GM23338 (cell line): Measurements from ENCODE around the gene DHRSX.
"Not testable (repeated sequence)": the region's sequence is repeated elsewhere in the genome, so short reads cannot be mapped to it uniquely, and the experiment has no call there.

Experiments used
- CREB1 ChIP-seq: fragments of 250-450 bp; sonication (Bioruptor Pico); IDR thresholded peaks from 2 replicates; pipeline ENCODE4 v1.5.0; 2020; ENCODE audit warnings: low read depth, mild to moderate bottlenecking, moderate library complexity
- EZH2 ChIP-seq: fragments of 200-600 bp; sonication (generic); IDR thresholded peaks from one replicate; pipeline ENCODE4 v1.8.0; 2017; ENCODE audit warnings: antibody characterized with exemption, mild to moderate bottlenecking, low read depth; ENCODE audit not compliant: unreplicated experiment
- EZH2phosphoT487 ChIP-seq: fragments of 200-600 bp; sonication (generic); IDR thresholded peaks from one replicate; pipeline ENCODE4 v1.8.1; 2018; ENCODE audit warnings: antibody characterized with exemption; ENCODE audit not compliant: unreplicated experiment
- JUNB ChIP-seq: IDR thresholded peaks from one replicate; pipeline ENCODE4 v1.6.1; 2016; ENCODE audit warnings: antibody characterized with exemption; ENCODE audit not compliant: unreplicated experiment
- NANOG ChIP-seq: IDR thresholded peaks from 2 replicates; pipeline ENCODE4 v1.6.1; 2016; ENCODE audit warnings: antibody characterized with exemption, borderline replicate concordance
- POLR2AphosphoS5 ChIP-seq: IDR thresholded peaks from 2 replicates; pipeline ENCODE4 v1.6.1; 2016; ENCODE audit warnings: antibody characterized with exemption, low read depth
- REST ChIP-seq: IDR thresholded peaks from one replicate; pipeline ENCODE4 v1.6.1; 2018; ENCODE audit warnings: antibody characterized with exemption; ENCODE audit not compliant: unreplicated experiment
- STAT1 ChIP-seq: IDR thresholded peaks from one replicate; pipeline ENCODE4 v1.6.1; 2016; ENCODE audit warnings: antibody characterized with exemption; ENCODE audit not compliant: unreplicated experiment
- ZNF114 ChIP-seq: fragments of 250-450 bp; sonication (Bioruptor Pico); IDR thresholded peaks from 2 replicates; pipeline ENCODE4 v1.5.0; 2020; ENCODE audit warnings: mild to moderate bottlenecking, moderate library complexity
- ZNF331 ChIP-seq: fragments of 250-450 bp; sonication (Bioruptor Pico); IDR thresholded peaks from 2 replicates; pipeline ENCODE4 v1.5.0; 2020; ENCODE audit warnings: low read depth, mild to moderate bottlenecking, moderate library complexity
- TF ChIP-seq, protein P1 (sequence below), 2 experiments: fragments of 200-600 bp in 1 of 2; sonication (generic) in 1 of 2; conservative IDR thresholded peaks; 2 replicates each; pipeline versions ENCODE4 v1.5.1 to v1.6.1; 2016 to 2017; ENCODE audit warnings: antibody characterized with exemption in 2 of 2, low read depth in 2 of 2, mild to moderate bottlenecking in 2 of 2, moderate library complexity in 1 of 2
- TF ChIP-seq, protein P2 (sequence below): IDR thresholded peaks from 2 replicates; pipeline ENCODE4 v1.6.1; 2016; ENCODE audit warnings: antibody characterized with exemption
- TF ChIP-seq, protein P3 (sequence below): fragments of 250-450 bp; sonication (Bioruptor Pico); IDR thresholded peaks from 2 replicates; pipeline ENCODE4 v1.5.0; 2020; ENCODE audit warnings: mild to moderate bottlenecking, moderate library complexity

GRCh38 chrX:2473064-2473463 is 27.7 kb downstream of the DHRSX start:
- TF ChIP-seq STAT1; EZH2; ZNF331 (CRISPR knock-in tag); CREB1; NANOG; POLR2AphosphoS5; REST; EZH2phosphoT487; JUNB; ZNF114 (CRISPR knock-in tag): not testable (repeated sequence)
- TF ChIP-seq, protein P1, sequence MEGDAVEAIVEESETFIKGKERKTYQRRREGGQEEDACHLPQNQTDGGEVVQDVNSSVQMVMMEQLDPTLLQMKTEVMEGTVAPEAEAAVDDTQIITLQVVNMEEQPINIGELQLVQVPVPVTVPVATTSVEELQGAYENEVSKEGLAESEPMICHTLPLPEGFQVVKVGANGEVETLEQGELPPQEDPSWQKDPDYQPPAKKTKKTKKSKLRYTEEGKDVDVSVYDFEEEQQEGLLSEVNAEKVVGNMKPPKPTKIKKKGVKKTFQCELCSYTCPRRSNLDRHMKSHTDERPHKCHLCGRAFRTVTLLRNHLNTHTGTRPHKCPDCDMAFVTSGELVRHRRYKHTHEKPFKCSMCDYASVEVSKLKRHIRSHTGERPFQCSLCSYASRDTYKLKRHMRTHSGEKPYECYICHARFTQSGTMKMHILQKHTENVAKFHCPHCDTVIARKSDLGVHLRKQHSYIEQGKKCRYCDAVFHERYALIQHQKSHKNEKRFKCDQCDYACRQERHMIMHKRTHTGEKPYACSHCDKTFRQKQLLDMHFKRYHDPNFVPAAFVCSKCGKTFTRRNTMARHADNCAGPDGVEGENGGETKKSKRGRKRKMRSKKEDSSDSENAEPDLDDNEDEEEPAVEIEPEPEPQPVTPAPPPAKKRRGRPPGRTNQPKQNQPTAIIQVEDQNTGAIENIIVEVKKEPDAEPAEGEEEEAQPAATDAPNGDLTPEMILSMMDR (conservative IDR thresholded peaks at IDR 0.05; ENCODE audit: low read depth in 2 of 2), result not testable (repeated sequence)
- TF ChIP-seq, protein P2, sequence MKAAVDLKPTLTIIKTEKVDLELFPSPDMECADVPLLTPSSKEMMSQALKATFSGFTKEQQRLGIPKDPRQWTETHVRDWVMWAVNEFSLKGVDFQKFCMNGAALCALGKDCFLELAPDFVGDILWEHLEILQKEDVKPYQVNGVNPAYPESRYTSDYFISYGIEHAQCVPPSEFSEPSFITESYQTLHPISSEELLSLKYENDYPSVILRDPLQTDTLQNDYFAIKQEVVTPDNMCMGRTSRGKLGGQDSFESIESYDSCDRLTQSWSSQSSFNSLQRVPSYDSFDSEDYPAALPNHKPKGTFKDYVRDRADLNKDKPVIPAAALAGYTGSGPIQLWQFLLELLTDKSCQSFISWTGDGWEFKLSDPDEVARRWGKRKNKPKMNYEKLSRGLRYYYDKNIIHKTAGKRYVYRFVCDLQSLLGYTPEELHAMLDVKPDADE, result not testable (repeated sequence)
- TF ChIP-seq, protein P3, sequence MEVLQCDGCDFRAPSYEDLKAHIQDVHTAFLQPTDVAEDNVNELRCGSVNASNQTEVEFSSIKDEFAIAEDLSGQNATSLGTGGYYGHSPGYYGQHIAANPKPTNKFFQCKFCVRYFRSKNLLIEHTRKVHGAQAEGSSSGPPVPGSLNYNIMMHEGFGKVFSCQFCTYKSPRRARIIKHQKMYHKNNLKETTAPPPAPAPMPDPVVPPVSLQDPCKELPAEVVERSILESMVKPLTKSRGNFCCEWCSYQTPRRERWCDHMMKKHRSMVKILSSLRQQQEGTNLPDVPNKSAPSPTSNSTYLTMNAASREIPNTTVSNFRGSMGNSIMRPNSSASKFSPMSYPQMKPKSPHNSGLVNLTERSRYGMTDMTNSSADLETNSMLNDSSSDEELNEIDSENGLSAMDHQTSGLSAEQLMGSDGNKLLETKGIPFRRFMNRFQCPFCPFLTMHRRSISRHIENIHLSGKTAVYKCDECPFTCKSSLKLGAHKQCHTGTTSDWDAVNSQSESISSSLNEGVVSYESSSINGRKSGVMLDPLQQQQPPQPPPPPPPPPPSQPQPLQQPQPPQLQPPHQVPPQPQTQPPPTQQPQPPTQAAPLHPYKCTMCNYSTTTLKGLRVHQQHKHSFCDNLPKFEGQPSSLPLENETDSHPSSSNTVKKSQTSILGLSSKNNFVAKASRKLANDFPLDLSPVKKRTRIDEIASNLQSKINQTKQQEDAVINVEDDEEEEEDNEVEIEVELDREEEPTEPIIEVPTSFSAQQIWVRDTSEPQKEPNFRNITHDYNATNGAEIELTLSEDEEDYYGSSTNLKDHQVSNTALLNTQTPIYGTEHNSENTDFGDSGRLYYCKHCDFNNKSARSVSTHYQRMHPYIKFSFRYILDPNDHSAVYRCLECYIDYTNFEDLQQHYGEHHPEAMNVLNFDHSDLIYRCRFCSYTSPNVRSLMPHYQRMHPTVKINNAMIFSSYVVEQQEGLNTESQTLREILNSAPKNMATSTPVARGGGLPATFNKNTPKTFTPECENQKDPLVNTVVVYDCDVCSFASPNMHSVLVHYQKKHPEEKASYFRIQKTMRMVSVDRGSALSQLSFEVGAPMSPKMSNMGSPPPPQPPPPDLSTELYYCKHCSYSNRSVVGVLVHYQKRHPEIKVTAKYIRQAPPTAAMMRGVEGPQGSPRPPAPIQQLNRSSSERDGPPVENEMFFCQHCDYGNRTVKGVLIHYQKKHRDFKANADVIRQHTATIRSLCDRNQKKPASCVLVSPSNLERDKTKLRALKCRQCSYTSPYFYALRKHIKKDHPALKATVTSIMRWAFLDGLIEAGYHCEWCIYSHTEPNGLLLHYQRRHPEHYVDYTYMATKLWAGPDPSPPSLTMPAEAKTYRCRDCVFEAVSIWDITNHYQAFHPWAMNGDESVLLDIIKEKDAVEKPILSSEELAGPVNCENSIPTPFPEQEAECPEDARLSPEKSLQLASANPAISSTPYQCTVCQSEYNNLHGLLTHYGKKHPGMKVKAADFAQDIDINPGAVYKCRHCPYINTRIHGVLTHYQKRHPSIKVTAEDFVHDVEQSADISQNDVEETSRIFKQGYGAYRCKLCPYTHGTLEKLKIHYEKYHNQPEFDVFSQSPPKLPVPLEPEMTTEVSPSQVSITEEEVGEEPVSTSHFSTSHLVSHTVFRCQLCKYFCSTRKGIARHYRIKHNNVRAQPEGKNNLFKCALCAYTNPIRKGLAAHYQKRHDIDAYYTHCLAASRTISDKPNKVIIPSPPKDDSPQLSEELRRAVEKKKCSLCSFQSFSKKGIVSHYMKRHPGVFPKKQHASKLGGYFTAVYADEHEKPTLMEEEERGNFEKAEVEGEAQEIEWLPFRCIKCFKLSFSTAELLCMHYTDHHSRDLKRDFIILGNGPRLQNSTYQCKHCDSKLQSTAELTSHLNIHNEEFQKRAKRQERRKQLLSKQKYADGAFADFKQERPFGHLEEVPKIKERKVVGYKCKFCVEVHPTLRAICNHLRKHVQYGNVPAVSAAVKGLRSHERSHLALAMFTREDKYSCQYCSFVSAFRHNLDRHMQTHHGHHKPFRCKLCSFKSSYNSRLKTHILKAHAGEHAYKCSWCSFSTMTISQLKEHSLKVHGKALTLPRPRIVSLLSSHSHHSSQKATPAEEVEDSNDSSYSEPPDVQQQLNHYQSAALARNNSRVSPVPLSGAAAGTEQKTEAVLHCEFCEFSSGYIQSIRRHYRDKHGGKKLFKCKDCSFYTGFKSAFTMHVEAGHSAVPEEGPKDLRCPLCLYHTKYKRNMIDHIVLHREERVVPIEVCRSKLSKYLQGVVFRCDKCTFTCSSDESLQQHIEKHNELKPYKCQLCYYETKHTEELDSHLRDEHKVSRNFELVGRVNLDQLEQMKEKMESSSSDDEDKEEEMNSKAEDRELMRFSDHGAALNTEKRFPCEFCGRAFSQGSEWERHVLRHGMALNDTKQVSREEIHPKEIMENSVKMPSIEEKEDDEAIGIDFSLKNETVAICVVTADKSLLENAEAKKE (CRISPR knock-in tag), result not testable (repeated sequence)
